ENCODE measurements around the gene CHST13. TPM values are rescaled to one million over a fixed set of nuclear protein-coding genes. Genes with fewer than 3 reads are reported as not detected.
"Not testable (repeated sequence)": the region's sequence is repeated elsewhere in the genome, so short reads cannot be mapped to it uniquely, and the experiment has no call there.

The CHST13 gene
- polyA plus RNA-seq, 4 donors: 3.7 to 6.6 (median 4.5) TPM

- no peak for DNase-seq (ENCODE audit: low read depth in 4 of 4, low spot score in 3 of 4)
Measured at GRCh38 chr3:126577261-126577660, 53.3 kb downstream of the CHST13 start.

- DNase-seq (ENCODE audit: low read depth in 4 of 4, low spot score in 3 of 4): no peak
Measured at GRCh38 chr3:126578702-126579101, 54.7 kb downstream of the CHST13 start.

GRCh38 chr3:126580746-126581145 lies 56.8 kb downstream of the CHST13 start:
- no peak for DNase-seq (ENCODE audit: low read depth in 4 of 4, low spot score in 3 of 4)

- DNase-seq (ENCODE audit: low read depth in 4 of 4, low spot score in 3 of 4): no peak
Measured at GRCh38 chr3:126581569-126581968, 57.6 kb downstream of the CHST13 start.

- DNase-seq (ENCODE audit: low read depth in 4 of 4, low spot score in 3 of 4): no peak
Measured at GRCh38 chr3:126582311-126582710, 58.4 kb downstream of the CHST13 start.

GRCh38 chr3:126591515-126591914 lies 67.6 kb downstream of the CHST13 start:
- not testable (repeated sequence) for DNase-seq (ENCODE audit: low read depth in 4 of 4, low spot score in 3 of 4)

Other genes starting within 250 kb of the CHST13 start
- 10 to 100 TPM; 12.0 to 14.5 (median 13.1) TPM for gene KLF15, start 166.7 kb upstream of the CHST13 start, polyA plus RNA-seq (ENCODE audit: insufficient read length in 4 of 4)
- gene CFAP100, start 129.2 kb upstream of the CHST13 start, polyA plus RNA-seq (ENCODE audit: insufficient read length in 4 of 4): 1 to 10 TPM in 3 of 4 donors, under 1 TPM in 1; 0.44 to 1.6 (median 1.3) TPM
- gene ZXDC, start 48.3 kb upstream of the CHST13 start, polyA plus RNA-seq (ENCODE audit: insufficient read length in 4 of 4): 10 to 100 TPM; 31.6 to 35.5 (median 34.7) TPM
- gene UROC1, start 6.4 kb upstream of the CHST13 start, polyA plus RNA-seq (ENCODE audit: insufficient read length in 4 of 4): under 1 TPM; 0.07 to 0.14 (median 0.10) TPM
- gene C3orf22, start 34.8 kb downstream of the CHST13 start, polyA plus RNA-seq (ENCODE audit: insufficient read length in 4 of 4): under 1 TPM in 2 of 4 donors, not detected in 2; 0.06 to 0.23 TPM
- gene TXNRD3, start 131.0 kb downstream of the CHST13 start, polyA plus RNA-seq (ENCODE audit: insufficient read length in 4 of 4): 10 to 100 TPM; 16.5 to 20.0 (median 18.6) TPM
- gene CHCHD6, start 180.1 kb downstream of the CHST13 start, polyA plus RNA-seq (ENCODE audit: insufficient read length in 4 of 4): 10 to 100 TPM; 17.5 to 23.2 (median 18.1) TPM